C4-2B (cell line): Measurements from ENCODE around the gene RAB11A.

Source experiments
- ZFX ChIP-seq: fragments of 450-650 bp; IDR thresholded peaks from 2 replicates; pipeline ENCODE4 v1.6.1; 2017
- TF ChIP-seq, protein P1 (sequence below): fragments of 450-650 bp; conservative IDR thresholded peaks from 2 replicates; pipeline ENCODE4 v1.5.1; 2017; ENCODE audit warnings: mild to moderate bottlenecking

DNA sequence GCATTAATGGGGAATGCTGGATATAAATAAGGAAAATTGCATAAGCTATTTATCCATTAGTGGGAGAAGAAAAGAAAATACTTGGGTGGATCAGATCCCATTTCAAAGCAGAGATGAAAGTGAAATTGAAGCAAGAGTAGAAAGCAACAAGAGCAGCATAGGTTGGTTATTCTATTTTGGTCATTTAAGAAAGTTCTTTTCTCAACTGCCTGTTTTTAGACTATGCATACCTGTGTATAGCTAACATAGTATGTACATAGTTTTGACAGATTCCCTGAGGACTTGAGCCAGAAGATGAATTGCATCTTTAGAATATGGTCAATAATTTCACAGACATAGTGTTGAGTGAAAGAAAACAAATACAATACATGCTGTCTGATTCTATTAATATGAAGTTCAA lies 48.2 kb upstream of the RAB11A start:
- TF ChIP-seq, protein P1, sequence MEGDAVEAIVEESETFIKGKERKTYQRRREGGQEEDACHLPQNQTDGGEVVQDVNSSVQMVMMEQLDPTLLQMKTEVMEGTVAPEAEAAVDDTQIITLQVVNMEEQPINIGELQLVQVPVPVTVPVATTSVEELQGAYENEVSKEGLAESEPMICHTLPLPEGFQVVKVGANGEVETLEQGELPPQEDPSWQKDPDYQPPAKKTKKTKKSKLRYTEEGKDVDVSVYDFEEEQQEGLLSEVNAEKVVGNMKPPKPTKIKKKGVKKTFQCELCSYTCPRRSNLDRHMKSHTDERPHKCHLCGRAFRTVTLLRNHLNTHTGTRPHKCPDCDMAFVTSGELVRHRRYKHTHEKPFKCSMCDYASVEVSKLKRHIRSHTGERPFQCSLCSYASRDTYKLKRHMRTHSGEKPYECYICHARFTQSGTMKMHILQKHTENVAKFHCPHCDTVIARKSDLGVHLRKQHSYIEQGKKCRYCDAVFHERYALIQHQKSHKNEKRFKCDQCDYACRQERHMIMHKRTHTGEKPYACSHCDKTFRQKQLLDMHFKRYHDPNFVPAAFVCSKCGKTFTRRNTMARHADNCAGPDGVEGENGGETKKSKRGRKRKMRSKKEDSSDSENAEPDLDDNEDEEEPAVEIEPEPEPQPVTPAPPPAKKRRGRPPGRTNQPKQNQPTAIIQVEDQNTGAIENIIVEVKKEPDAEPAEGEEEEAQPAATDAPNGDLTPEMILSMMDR, result no peak
- TF ChIP-seq ZFX, result no peak
